Stimulated activated CD8-positive, alpha-beta memory T cell treated with anti-CD3 and anti-CD28 coated beads, Interleukin-7, amount 100 ng/mL, for 24 hours (primary cell): Measurements from ENCODE around the gene LRIG1.
"Not testable (repeated sequence)": the region's sequence is repeated elsewhere in the genome, so short reads cannot be mapped to it uniquely, and the experiment has no call there.

Experiments
- DNase-seq: peaks from one replicate; pipeline ENCODE4 v3.0.0-alpha.2; 2020; ENCODE audit warnings: low read depth

Gene LRIG1

GRCh38 chr3:66441129-66441528 is 59.7 kb downstream of the LRIG1 start:
- DNase-seq = no peak

DNA sequence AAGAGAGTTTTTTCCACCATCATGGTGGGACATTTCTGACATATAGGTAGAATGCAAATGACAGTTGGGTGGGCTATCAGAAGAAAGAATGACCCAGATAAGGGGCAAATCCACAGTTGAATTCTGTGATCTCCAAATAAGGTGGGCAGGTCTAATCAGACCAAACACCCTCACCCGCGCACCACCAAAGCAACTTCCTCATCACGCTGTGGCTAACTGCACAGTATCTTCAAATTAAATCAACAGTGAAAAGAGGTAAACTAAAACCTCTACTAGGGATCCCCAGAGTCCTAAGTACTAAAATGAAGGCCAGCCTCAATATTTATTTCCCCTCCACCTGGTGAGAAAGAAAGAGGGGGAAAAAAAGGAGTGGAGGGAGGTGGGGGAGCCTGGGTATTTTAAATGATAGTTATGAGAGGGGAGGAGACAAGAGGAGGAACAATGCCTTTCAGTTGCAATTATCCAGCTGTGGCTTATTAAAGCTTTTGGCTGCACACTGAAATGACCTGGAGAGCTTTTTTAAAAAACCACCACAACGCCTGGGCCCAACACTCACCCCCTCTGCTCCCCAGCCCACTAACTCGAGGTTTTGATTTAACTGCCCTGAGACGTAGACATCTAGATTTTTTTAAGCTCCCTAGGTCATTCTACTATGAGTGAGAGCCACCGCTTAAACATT is 61.0 kb downstream of the LRIG1 start:
- DNase-seq = no peak

DNA sequence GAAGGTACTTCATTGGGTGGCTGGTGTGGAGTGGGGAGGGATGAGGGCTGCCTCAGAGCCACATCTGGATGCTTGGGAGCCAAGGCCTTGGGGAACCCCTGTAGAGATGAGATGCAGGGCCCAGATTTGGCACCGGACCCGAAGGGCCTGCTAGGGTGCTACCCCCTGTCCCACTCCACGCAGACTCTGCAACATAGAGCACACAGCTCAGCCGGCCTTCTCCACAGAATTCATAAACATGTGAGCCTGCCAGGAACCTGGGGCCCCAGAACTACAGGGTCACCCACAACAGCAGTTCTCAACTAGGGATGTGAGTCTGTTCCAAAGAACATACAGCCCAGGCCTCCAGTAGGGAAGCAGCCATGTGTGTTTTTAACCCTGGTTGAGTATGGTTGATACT is 62.8 kb downstream of the LRIG1 start:
- no peak for DNase-seq

DNA sequence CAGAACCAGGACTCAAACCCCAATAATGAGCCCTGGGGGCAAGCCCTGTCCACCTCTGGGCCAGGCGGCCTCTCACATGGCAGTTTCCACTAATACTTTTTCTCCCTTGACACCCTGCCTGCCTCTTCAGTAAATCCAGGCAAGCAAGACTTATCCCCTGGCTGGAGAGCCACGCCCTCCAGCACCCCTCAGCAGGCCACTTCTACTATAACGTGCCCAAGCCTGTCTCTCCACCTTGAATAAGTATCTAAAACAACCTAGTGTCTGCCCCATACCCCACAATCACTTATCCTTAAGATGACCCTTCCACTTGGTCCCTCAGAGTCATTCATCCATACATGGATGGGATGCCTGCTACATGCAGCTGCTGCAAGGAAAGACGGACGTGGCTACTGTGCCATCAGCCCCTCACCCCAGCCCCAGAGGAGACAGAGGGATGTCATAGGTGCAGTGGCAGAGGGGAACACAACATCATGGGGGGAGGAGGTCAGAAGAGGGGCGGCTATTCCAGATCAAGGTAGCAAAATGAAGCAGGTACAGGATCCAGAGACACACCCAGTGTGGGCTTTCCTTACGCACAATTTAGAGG is 63.4 kb downstream of the LRIG1 start:
- DNase-seq = no peak

GRCh38 chr3:66435989-66436388 is 64.8 kb downstream of the LRIG1 start:
- DNase-seq = no peak

GRCh38 chr3:66434726-66435125 is 66.1 kb downstream of the LRIG1 start:
- DNase-seq = no peak

DNA sequence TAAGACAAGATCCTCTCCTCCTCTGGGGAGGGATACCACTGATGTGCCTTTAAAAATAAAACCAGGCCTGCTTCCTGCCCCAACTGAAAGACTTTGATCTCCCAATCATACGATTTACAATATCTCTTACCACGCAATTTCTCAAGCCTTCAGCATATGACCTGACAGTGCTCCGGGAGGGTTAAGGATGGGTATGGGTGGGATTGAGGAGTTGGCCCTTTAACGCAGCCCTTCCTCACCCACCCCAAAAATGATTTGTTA is 67.4 kb downstream of the LRIG1 start:
- no peak for DNase-seq

DNA sequence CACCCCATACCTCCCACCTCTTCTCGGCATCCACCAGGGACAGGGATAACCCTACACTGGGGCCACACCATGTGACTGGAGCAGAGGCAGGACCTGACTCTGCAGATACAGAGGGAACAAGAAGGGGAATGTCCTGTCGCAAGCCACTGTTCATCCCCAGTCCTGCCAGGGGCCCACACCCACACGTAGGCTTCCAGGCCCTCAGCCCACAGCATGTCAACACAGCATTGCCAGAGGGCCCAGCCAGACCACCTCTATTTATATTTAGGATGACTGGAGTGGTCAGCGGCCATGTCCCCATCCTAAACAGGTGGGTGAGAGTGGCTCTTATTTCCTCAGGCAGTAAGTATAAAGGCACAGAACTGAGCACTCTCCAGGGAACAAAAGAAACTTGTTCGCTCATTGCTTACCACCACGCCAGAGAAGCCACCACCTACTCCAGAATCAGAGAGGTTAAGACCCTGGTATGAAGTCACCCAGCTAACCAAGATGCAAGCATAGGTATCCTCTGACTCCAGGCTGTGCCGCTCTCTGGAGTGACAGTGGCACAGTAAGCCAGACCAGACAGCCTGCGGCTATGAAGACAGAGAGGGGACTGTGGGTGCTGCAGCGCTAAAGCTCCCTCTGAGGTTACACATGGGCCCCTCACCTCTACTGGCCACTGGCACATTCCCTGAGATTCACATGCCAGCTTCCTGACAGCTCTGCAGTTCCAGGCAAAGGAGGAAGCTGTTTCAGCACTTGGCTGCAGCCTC is 67.9 kb downstream of the LRIG1 start:
- DNase-seq = no peak

DNA sequence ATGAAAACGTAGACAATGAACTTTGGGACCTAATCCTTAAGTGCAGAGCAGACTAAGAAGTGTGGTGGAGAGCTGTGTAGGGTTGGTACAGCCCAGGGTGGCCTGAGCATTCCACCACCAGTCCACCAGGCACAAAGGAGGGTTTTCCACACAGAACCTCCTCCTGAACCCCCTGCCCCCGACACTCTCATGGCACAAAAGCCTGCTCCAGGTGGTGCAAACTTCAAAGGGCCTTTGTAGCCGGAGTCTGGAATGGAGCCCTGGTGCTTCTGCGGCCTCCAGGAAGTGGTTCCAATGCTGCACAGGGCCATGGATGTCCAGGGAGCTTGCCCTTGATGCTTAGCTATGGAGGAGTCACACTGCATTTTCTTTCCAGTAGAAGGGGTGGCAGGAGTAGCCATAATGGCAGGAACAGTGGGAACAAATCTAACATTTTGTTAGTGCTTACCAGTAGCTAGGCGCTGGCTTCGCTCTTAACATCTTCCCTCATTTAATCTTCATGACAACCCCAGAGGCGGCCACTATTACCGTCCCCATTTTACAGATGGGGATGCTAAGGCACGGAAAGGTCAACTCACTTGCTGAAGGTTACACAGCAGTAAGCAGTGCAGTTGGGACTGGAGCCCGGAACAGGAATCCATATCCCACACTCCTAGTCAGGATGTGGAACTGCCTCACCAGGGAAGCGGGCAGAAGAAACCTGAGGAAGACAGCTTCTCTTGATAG is 68.6 kb downstream of the LRIG1 start:
- no peak for DNase-seq

DNA sequence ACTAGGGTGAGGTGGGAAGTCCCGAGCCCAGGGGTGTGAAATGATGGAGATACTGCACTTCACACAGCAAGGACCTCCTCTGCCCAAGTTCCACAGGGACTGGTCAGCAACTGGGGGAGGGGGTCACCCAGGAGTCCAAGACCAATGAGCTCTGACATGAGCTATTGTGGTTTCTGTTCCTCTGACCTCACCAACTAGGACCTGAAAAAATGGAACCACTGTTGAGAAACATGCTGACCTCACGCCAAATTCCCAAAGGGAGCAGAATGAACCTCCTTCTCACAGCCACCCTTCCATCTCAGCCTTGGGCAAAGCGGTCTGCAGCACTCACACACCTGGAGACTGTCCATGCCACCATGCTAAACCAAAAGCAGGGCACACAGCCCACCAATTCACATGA is 69.3 kb downstream of the LRIG1 start:
- DNase-seq = no peak

- DNase-seq = no peak
Measured at GRCh38 chr3:66430876-66431275, 69.9 kb downstream of the LRIG1 start.

GRCh38 chr3:66428733-66429132 is 72.1 kb downstream of the LRIG1 start:
- no peak for DNase-seq

DNA sequence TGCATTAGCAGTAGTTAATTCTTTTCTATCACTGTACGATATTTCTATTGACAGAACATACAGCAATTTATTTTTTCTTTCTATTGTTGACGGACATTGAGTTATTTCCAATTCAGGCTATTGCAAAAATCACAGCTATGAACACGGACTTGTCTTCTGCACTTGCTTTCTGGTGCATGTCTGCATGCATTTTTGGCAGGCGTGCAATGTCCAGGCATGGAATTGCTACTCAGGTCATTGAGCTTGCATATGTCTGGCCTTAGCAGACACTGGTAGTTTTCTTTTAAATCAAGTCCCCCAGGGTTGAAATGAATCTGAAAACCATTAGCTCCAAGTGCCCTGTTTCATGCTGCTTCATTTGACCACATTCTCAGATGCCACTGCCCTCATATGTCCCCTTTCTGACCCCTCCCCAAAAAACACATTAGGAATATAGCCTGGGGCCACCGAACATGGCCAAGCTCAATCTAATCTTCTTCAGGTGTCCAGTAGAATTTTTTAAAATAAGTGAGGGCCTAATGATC is 72.8 kb downstream of the LRIG1 start:
- DNase-seq = no peak

DNA sequence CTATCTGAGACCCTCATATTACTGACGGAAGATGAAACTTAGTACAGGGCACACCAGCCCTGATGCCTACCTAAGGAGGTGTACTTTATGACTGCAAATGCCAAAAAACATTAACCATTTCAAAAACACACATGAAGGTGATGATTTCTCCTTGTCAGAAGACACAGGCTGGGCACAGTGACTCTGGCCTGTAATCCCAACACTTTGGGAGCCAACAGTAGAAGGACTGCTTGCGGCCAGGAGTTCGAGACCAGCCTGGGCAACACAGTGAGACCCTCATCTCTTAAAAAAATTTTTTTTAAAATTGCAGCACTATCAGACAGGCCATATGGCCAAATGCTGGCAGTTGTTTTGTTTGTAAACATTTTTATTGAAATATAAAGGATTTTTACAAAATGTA is 73.5 kb downstream of the LRIG1 start:
- DNase-seq = no peak

DNA sequence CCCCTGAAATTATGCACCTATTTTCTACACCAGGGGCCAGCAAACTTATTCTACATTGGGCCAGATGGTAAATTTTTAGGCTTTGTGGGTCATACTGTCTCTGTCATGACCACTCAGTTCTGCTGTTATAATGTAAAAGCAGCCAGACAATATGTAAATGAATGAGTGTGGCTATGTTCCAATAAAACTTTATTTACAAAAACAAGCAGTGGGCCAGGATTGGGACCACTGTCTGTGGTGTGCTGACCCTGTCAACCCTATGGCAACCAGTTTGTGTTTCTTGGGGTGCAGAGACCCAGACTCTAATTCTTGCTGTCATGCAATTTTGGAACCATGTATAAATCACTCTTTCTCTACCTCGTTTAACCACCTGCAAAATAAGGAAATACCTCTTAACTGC is 74.7 kb downstream of the LRIG1 start:
- no peak for DNase-seq

GRCh38 chr3:66425576-66426114 is 75.2 kb downstream of the LRIG1 start:
- DNase-seq = no peak

DNA sequence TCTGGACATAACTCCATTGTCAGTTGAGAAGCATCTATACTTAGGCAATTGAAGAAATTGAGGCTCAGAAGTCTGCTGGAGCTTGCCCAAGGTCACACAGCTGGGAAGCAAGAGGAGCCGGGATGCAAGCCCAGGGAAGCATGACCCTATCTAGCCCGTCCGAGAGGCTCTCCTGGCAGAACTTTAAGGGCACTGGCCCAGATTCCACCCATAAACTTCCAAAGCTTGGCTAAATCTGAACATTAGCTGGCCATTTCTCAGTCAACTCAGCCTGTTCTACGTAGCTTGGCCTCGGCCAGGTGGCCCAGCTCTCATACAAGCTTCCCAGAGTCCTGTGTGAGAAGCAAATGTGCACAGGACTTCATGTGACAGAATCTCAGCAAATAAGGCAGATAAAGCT is 75.8 kb downstream of the LRIG1 start:
- no peak for DNase-seq

- DNase-seq = no peak
Measured at GRCh38 chr3:66423791-66424190, 77.0 kb downstream of the LRIG1 start.

DNA sequence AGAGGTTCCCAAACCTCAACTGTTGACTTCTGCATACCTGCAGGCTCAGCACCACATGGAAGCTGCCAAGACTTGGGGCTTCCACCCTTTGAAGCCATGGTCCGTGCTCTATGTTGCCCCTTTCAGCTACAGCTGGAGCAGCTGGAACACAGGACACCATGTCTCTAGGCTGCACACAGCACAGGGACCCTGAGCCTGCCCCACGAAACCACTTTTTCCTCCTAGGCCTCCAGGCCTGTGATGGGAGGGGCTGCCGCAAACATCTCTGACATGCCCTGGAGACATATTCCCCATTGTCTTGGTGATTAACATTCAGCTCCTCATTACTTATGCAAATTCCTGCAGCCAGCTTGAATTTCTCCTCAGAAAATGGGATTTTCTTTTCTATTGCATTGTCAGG is 78.9 kb downstream of the LRIG1 start:
- not testable (repeated sequence) for DNase-seq

DNA sequence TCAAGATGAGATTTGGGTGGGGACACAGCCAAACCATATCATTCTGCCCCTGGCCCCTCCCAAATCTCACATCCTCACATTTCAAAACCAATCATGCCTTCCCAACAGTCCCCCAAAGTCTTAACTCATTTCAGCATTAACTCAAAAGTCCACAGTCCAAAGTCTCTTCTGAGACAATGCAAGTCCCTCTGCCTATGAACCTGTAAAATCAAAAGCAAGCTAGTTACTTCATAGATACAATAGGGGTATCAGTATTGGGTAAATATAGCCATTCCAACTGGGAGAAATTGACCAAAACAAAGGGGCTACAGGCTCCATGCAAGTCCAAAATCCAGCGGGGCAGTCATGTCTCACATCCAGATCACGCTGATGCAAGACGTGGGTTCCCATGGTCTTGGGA is 79.7 kb downstream of the LRIG1 start:
- not testable (repeated sequence) for DNase-seq

GRCh38 chr3:66419036-66419435 is 81.8 kb downstream of the LRIG1 start:
- no peak for DNase-seq

GRCh38 chr3:66418475-66418931 is 82.3 kb downstream of the LRIG1 start:
- DNase-seq = no peak
